ENCODE data around the gene ANTXR2. TPM values are rescaled to one million over a fixed set of nuclear protein-coding genes. Genes with fewer than 3 reads are reported as not detected.

ANTXR2 gene
- total RNA-seq, 2 donors from 2014 or later: 47.4 to 121 TPM

- no peaks in the 10 kb centered on the region for H3K4me1 ChIP-seq
- H3K36me3 ChIP-seq: no peaks in the 10 kb centered on the region
- intact Hi-C loops (cut with DNase I): no loop called here
- no peak overlapping the region for H3K4me3 ChIP-seq
- no peaks in the 10 kb centered on the region for H3K27me3 ChIP-seq
- TF ChIP-seq CTCF (IDR thresholded peaks at IDR 0.05): no peak
- H3K27ac ChIP-seq: no peak overlapping the region
- no peak for DNase-seq
- H3K9ac ChIP-seq (ENCODE audit: low read depth in 2 of 2, low read length in 2 of 2): no peak overlapping the region
- no peaks in the 10 kb centered on the region for H3K9me3 ChIP-seq
Measured at GRCh38 chr4:79927931-79928330, 145.1 kb downstream of the ANTXR2 start.

GRCh38 chr4:79923281-79923680 is 149.7 kb downstream of the ANTXR2 start:
- no peak for DNase-seq
- H3K4me3 ChIP-seq: no peak overlapping the region
- H3K36me3 ChIP-seq: no peaks in the 10 kb centered on the region
- no peaks in the 10 kb centered on the region for H3K27me3 ChIP-seq
- intact Hi-C loops (cut with DNase I): no loop called here
- H3K27ac ChIP-seq: no peak overlapping the region
- no peak for TF ChIP-seq CTCF (IDR thresholded peaks at IDR 0.05)
- H3K9me3 ChIP-seq: no peaks in the 10 kb centered on the region
- H3K9ac ChIP-seq (ENCODE audit: low read depth in 2 of 2, low read length in 2 of 2): no peak overlapping the region
- no peaks in the 10 kb centered on the region for H3K4me1 ChIP-seq

- intact Hi-C loops (cut with DNase I): no loop called here
- H3K27ac ChIP-seq: no peak overlapping the region
- no peak for DNase-seq
- no peak overlapping the region for H3K4me3 ChIP-seq
- TF ChIP-seq CTCF (IDR thresholded peaks at IDR 0.05): no peak
- H3K9me3 ChIP-seq: no peaks in the 10 kb centered on the region
- no peaks in the 10 kb centered on the region for H3K4me1 ChIP-seq
- no peak overlapping the region for H3K9ac ChIP-seq (ENCODE audit: low read depth in 2 of 2, low read length in 2 of 2)
- no peaks in the 10 kb centered on the region for H3K27me3 ChIP-seq
- no peaks in the 10 kb centered on the region for H3K36me3 ChIP-seq
Measured at GRCh38 chr4:79922011-79922410, 151.0 kb downstream of the ANTXR2 start.

- H3K4me3 ChIP-seq: no peak overlapping the region
- no peaks in the 10 kb centered on the region for H3K27me3 ChIP-seq
- no peak for DNase-seq
- H3K27ac ChIP-seq: no peak overlapping the region
- H3K9me3 ChIP-seq: no peaks in the 10 kb centered on the region
- H3K9ac ChIP-seq (ENCODE audit: low read depth in 2 of 2, low read length in 2 of 2): no peak overlapping the region
- H3K4me1 ChIP-seq: no peaks in the 10 kb centered on the region
- TF ChIP-seq CTCF (IDR thresholded peaks at IDR 0.05): no peak
- intact Hi-C loops (cut with DNase I): no loop called here
- no peaks in the 10 kb centered on the region for H3K36me3 ChIP-seq
Measured at GRCh38 chr4:79920163-79920853, 152.7 kb downstream of the ANTXR2 start.

GRCh38 chr4:79918292-79918691 is 154.7 kb downstream of the ANTXR2 start:
- no peak for DNase-seq
- intact Hi-C loops (cut with DNase I): loop anchor here (10.0 kb wide), 1 partner anchor 267 kb away; no protein-coding TSS in a partner anchor
- Histone ChIP-seq H3K4me3 (no peak overlapping the region), H3K27me3 (no peaks in the 10 kb centered on the region), H3K9ac (ENCODE audit: low read depth in 2 of 2, low read length in 2 of 2) (no peak overlapping the region), H3K9me3 (no peaks in the 10 kb centered on the region), H3K27ac (no peak overlapping the region), H3K36me3 (no peaks in the 10 kb centered on the region), H3K4me1 (no peaks in the 10 kb centered on the region)
- TF ChIP-seq CTCF (IDR thresholded peaks at IDR 0.05): no peak

All from colonic mucosa (tissue), 4 donors.